GM21367 (cell line): ENCODE data around the gene CIROP.

Source experiments
- ATAC-seq: cut with Tn5 transposase; IDR thresholded peaks from one replicate; pipeline ENCODE4 v1.9.1; 2021; ENCODE audit not compliant: unreplicated experiment

The CIROP gene

GRCh38 chr14:23130871-23131270 lies 26.1 kb upstream of the CIROP start:
- no peak for ATAC-seq

- no peak for ATAC-seq
These were observed 25.0 kb upstream of the CIROP start for GRCh38 chr14:23129759-23130316.

- ATAC-seq = no peak
These were observed 24.4 kb upstream of the CIROP start for GRCh38 chr14:23128969-23129758.

GRCh38 chr14:23127861-23128260 lies 23.1 kb upstream of the CIROP start:
- ATAC-seq = no peak

- ATAC-seq = no peak
These were observed 21.9 kb upstream of the CIROP start for GRCh38 chr14:23126548-23127278.

GRCh38 chr14:23125933-23126524 lies 21.2 kb upstream of the CIROP start:
- no peak for ATAC-seq

GRCh38 chr14:23125011-23125410 lies 20.2 kb upstream of the CIROP start:
- ATAC-seq = no peak

GRCh38 chr14:23124337-23124954 lies 19.7 kb upstream of the CIROP start:
- no peak for ATAC-seq

GRCh38 chr14:23123419-23123818 lies 18.6 kb upstream of the CIROP start:
- no peak for ATAC-seq

- no peak for ATAC-seq
These were observed 17.3 kb upstream of the CIROP start for GRCh38 chr14:23122086-23122485.

GRCh38 chr14:23121361-23121771 lies 16.6 kb upstream of the CIROP start:
- ATAC-seq = no peak

- peak; percentile 68 for ATAC-seq
These were observed 15.9 kb upstream of the CIROP start for GRCh38 chr14:23120541-23121251.

- no peak for ATAC-seq
These were observed 14.9 kb upstream of the CIROP start for GRCh38 chr14:23119363-23120327.

- ATAC-seq = no peak
These were observed 13.9 kb upstream of the CIROP start, which contains the start of gene CEBPE for GRCh38 chr14:23118506-23119362. Gene CEBPE, minus strand, starts transcription at chr14:23119255. Its CDS starts 164 bp downstream, at chr14:23119091.

GRCh38 chr14:23117371-23118020 lies 12.7 kb upstream of the CIROP start:
- no peak for ATAC-seq

- no peak for ATAC-seq
These were observed 11.1 kb upstream of the CIROP start for GRCh38 chr14:23115918-23116317.

GRCh38 chr14:23115039-23115731 lies 10.4 kb upstream of the CIROP start:
- ATAC-seq = no peak
